Measurements from ENCODE around the gene YWHAE.
"Not testable (repeated sequence)": the region's sequence is repeated elsewhere in the genome, so short reads cannot be mapped to it uniquely, and the experiment has no call there.

The YWHAE gene

DNA sequence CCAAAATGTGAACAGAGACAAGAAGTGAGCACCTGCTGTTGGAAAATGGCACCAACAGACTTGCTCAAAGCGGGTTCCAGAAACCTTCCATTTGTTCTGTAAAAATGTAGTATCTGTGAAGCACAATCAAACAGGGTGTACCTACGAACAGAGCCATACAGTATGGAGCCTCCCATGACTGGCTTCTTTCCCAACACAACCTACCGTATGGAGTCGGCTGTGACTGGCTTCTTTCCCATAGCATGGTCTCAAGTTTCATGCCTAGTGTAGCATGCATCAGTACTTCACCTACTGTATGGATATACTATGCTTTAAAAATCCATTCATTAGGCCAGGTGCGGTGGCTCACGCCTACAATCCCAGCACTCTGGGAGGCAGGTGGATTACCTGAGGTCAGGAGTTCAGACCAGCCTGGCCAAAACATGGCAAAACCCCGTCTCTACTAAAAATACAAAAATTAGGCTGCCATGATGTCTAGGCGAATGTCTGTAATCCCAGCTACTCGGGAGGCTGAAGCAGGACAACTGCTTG lies 26.2 kb downstream of the YWHAE start:
- FAIRE-seq: no peak

- no peak for FAIRE-seq
These were observed 27.4 kb downstream of the YWHAE start for GRCh38 chr17:1372618-1373017.

DNA sequence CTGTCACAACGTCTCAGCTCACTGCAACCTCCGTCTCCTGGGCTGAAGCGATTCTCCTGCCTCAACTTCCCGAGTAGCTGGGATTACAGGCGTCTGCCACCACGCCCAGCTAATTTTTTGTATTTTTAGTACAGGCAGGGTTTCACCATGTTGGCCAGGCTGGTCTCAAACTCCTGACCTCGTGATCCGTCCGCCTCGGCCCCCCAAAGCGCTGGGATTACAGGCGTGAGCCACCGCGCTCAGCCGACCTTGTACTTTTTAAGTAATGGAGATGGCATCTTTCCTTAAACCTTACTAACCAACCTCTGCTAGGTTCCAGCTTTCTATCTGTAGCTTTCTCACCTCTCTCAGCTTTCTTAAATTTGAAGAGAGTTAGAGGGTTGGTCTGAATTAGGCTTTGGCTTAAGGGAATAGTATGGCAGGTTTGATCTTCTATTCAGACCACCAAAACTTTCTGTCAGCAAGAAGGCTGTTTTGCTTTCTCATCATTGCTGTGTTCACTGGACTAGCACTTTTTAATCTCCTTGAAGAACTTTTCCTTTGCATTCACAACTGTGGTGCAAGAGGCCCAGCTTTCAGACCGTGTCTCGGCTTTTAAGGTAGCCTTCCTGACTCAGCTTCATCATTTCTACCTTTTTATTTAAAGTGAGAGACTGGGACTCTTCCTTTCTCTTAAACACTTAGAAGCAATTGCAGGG lies 28.0 kb downstream of the YWHAE start:
- FAIRE-seq: no peak

GRCh38 chr17:1368588-1368987 lies 31.4 kb downstream of the YWHAE start:
- FAIRE-seq: peak; percentile 60

DNA sequence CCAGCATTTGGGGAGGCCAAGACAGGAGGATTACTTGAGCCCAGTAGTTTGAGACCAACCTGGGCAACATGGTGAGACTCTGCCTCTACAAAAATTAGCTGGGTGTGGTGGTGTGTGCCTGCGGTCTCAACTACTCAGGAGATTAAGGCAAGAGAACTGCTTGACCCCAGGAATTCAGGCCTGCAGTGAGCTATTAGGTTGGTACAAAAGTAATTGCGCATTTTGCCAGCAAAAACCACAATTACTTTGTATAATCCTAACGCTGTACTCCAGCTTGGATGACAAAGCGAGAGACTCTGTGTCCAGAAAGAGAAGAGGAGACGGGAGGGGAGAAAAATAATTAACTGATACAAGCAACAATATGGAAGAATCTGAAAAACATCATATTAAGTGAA lies 32.7 kb downstream of the YWHAE start:
- no peak for FAIRE-seq

- no peak for FAIRE-seq
These were observed 33.8 kb downstream of the YWHAE start for GRCh38 chr17:1366234-1366633.

GRCh38 chr17:1365445-1366039 lies 34.5 kb downstream of the YWHAE start:
- FAIRE-seq: peak; percentile 95

DNA sequence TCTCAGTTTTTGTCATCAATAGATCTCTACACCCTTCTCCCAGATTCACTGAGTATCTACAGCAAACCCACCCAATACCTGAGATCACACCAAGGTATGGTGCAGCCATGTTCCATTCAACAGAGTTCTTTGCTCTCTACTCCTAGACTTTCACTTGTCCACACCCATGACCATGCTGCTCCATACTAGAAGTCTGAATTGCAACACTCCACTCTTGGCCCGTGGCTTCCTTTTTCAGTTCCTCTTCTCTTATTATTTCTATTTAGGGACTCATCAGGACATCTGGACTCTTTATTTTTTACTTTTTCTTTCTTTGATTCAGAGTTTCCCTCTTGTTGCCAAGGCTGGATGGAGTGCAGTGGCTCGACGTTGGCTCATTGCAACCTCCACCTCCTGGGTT lies 37.1 kb downstream of the YWHAE start:
- no peak for FAIRE-seq

GRCh38 chr17:1362065-1362848 lies 37.8 kb downstream of the YWHAE start:
- FAIRE-seq: no peak

GRCh38 chr17:1360975-1361374 lies 39.0 kb downstream of the YWHAE start:
- FAIRE-seq: no peak

DNA sequence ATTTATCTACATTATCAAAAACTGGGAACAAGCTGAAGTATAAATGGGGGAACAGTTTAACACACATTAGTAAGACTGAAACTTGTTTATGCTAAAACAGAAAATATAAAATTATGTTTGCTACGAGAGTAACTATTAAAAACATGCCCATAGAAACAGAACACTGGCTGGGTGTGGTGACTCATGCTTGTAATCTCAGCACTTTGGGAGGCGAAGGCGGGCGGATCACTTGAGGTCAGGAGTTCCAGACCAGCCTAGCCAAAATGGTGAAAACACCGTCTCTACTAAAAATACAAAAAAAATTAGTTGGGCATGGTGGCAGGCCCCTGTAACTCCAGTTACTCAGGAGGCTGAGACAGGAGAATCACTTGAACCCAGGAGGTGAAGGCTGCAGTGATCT lies 39.7 kb downstream of the YWHAE start:
- FAIRE-seq: not testable (repeated sequence)

- no peak for FAIRE-seq
These were observed 46.0 kb downstream of the YWHAE start for GRCh38 chr17:1354030-1354429.

- not testable (repeated sequence) for FAIRE-seq
These were observed 47.5 kb downstream of the YWHAE start for GRCh38 chr17:1352530-1352929.

DNA sequence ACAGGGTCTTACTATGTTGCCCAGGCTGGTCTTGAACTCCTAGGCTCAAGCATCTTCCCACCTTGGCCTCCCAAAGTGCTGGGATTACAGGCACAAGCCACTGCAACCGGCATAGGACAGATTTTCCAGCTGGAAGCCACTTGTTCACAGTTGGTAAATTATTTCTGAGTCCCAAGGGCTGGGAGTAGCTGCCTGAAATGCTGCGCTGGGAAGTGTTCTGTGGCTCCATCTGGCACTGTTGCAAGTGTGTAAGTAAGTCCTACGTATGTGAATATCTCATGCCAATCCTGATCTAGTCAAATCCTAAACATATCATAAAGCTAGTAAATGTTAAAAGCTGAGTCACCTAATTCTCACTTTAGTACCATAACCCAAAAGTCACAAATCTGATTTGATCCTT lies 48.1 kb downstream of the YWHAE start:
- FAIRE-seq: no peak

GRCh38 chr17:1351275-1351674 lies 48.7 kb downstream of the YWHAE start:
- no peak for FAIRE-seq

DNA sequence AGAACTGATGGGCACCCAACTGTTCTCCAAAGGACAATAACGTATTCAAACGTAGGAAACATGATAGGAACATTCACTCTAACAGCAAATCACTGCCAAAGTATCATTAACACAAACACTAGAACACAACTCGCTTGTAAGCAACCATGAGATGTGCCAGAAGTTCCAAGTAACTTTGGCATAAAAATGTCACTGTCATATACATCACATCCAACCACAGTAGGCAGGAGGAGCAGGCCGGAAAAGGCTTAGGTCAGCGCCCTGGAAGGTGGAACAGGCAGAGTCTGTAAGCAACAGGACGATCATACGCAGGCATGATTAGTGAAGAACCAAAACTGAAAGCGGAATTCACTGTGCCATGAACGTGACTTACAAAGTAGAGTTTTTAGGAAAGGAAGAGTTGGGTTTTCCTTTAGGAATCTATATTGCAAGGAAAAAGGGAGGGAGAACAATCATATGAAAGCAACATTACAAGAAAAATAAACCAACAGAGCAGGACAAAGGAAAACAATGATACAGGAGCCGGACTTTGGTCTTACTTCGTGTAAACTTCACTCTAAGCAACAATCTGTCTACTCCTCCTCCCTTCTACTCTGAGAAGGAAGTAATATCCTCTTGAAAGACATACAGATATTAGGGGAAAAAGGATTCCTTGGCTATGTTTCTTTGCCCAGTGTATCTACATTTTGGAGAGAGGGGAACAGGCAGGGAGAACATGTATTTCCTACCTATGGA lies 52.3 kb downstream of the YWHAE start:
- no peak for FAIRE-seq

DNA sequence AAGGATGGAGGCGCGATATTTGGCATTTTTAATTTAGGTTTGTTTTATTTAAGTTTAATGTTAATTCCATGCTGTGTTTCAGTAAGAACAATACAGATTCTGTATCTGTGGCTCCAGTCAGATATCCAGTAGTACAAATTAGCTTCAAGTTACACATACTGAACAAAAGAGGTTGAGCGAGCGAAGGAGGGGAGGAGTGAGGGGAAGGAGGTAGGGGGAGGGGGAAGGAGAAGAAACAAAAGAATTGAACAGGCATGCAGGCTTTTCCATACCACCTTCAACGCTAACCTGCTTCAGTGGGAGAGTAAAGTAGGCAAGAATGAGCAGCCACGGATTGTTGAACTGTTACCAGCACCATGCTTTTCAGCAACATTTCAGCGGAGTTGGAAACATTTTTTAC lies 55.5 kb downstream of the YWHAE start:
- no peak for FAIRE-seq

DNA sequence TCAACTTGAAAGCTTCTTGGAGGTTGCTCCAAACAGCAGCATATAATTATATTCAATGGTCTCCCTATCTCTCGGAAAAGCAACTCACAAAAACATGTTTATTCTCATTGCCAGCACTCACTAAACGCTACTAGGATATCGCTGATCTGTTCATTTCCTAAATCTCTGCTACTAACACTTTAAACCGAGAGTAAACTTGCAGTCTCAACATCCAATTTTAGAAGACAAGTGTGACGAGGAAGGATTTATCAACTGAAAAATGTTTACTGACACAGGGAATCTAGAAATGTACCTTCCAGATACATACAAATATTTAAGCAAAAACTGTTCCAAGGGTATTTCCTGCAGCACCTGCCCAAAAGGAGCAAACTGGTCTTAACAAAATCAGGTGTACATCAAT lies 56.5 kb downstream of the YWHAE start:
- no peak for FAIRE-seq

DNA sequence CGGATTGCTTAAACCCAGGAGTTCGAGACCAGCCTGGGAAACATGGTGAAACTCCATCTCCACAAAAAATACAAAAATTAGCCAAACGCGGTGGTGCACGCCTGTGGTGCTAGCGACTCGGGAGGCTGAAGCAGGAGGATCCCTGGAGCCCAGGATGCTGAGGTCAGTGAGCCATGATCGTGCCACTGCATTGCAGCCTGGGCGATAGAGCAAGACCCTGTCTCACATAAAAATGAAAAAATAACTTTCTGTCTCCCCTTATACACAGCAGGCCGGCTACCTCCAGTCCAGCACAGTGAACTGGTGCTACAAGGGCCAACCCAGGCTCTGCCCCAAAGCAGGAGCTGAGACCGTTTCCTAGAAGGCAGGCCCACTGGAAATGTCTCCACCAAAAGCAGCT lies 59.7 kb downstream of the YWHAE start:
- FAIRE-seq: no peak

DNA sequence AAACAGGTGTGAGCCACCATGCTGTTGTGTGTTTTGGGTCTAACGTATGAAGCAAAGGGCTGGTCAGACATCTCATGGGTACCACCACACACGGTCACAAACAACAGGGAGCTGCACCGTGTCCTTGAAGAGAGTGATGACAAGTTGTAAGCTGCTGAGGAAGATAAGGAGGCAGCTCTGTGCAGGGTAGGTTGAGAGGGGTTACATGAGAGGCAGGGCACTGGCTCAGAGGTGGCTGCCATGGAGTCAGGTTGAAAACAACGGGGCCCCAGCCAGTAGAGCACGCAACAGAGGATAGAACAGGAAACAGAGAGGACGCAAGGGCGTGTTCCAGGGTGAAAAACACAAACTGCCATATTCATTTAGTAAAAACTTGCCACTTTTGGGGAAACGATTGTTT lies 68.3 kb downstream of the YWHAE start:
- no peak for FAIRE-seq

DNA sequence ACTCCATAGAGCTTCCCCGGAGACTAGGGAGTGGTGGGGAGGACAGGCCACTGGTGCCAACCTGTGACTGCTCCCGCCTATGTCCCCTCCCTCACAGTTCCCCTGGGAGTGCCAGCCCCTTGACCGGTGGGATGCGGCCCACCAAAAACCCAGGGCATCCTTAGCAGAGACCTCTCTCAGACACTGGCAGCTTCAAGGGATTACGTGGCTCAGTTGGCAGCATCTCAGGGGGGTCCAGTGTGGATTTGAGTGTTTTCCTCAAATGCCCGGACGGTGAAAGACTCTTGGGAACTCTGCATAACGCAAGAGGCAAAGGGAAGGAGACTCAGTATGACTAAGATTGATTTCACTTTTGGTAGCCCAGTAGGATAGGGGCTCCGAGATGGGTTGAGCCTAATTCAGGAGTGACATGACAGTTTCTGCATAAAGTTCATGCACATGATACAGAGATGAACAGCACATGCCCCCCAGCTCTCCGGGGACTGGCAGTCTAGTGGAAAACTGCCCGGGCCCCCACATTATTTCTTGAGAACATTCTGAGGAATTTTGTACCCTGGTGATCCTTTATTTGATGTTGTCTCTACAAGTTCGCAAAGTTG lies 70.2 kb downstream of the YWHAE start:
- FAIRE-seq: no peak

GRCh38 chr17:1328437-1328836 lies 71.6 kb downstream of the YWHAE start:
- no peak for FAIRE-seq

DNA sequence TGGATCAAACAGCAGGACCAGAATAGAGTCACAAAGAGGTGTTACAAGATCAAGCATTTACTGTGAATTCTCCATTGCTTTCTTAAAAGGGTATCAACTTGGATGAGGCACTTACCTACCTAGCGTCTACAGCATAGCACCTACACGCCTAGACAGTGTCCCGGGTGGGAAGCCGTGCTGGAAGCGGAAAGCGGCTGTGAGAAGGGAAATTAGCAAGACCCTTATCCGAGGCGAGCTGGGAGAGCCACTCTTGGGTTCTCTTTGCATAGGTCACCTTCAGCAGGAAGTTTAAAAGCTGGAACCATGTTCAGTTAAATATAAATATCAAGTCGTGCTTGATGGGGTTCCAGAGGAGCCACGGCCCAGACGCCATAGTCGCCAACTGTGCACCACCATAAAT lies 74.3 kb downstream of the YWHAE start:
- FAIRE-seq: no peak

Measured in G401.6 (cell line).